Measurements from ENCODE around the gene SRXN1.

The SRXN1 gene

GRCh38 chr20:607476-607875 lies 45.5 kb downstream of the SRXN1 start:
- DNase-seq = no peak

GRCh38 chr20:605237-605636 lies 47.8 kb downstream of the SRXN1 start:
- H3K27ac ChIP-seq = no peak overlapping the region
- intact Hi-C loops (cut with DNase I; ENCODE audit: low total_unique reads) = no loop called here
- no peak overlapping the region for H3K4me3 ChIP-seq
- no peak for TF ChIP-seq CTCF (IDR thresholded peaks at IDR 0.05)
- peaks cover 0 to 5% (median 0%) of the 10 kb centered on the region in 4 donors for H3K4me1 ChIP-seq
- no peaks in the 10 kb centered on the region for H3K9me3 ChIP-seq
- peaks cover 0 to 30% of the 10 kb centered on the region in 2 donors for H3K27me3 ChIP-seq
- H3K36me3 ChIP-seq = no peaks in the 10 kb centered on the region
- no peak for DNase-seq

More at GRCh38 chr20:607476-607875, 45.5 kb downstream of the SRXN1 start:
- Histone ChIP-seq H3K4me3 (no peak overlapping the region), H3K27me3 (peaks cover 0 to 52% of the 10 kb centered on the region in 2 donors), H3K9me3 (no peaks in the 10 kb centered on the region), H3K27ac (no peak overlapping the region), H3K36me3 (no peaks in the 10 kb centered on the region), H3K4me1 (peaks cover 0 to 15% (median 0%) of the 10 kb centered on the region in 4 donors)
- intact Hi-C loops (cut with DNase I; ENCODE audit: low total_unique reads) = no loop called here
- TF ChIP-seq CTCF (IDR thresholded peaks at IDR 0.05) = no peak

GRCh38 chr20:603116-603640 lies 49.8 kb downstream of the SRXN1 start:
- no peaks in the 10 kb centered on the region for H3K4me1 ChIP-seq
- peaks cover 0 to 12% of the 10 kb centered on the region in 2 donors for H3K27me3 ChIP-seq
- H3K4me3 ChIP-seq = no peak overlapping the region
- TF ChIP-seq CTCF (IDR thresholded peaks at IDR 0.05) = no peak
- no peaks in the 10 kb centered on the region for H3K9me3 ChIP-seq
- no peak overlapping the region for H3K27ac ChIP-seq
- intact Hi-C loops (cut with DNase I; ENCODE audit: low total_unique reads) = no loop called here
- DNase-seq = no peak
- no peaks in the 10 kb centered on the region for H3K36me3 ChIP-seq

- no peak for TF ChIP-seq CTCF (IDR thresholded peaks at IDR 0.05)
- no peaks in the 10 kb centered on the region for H3K9me3 ChIP-seq
- intact Hi-C loops (cut with DNase I; ENCODE audit: low total_unique reads) = no loop called here
- peaks cover 0 to 7% of the 10 kb centered on the region in 2 donors for H3K27me3 ChIP-seq
- H3K36me3 ChIP-seq = no peaks in the 10 kb centered on the region
- H3K4me1 ChIP-seq = no peaks in the 10 kb centered on the region
- no peak overlapping the region for H3K27ac ChIP-seq
- DNase-seq = no peak
- no peak overlapping the region for H3K4me3 ChIP-seq
These were observed 50.7 kb downstream of the SRXN1 start for GRCh38 chr20:602111-602970.

GRCh38 chr20:600736-601135 lies 52.3 kb downstream of the SRXN1 start:
- no peak overlapping the region for H3K4me3 ChIP-seq
- H3K9me3 ChIP-seq = no peaks in the 10 kb centered on the region
- H3K27ac ChIP-seq = no peak overlapping the region
- DNase-seq = no peak
- no peak for TF ChIP-seq CTCF (IDR thresholded peaks at IDR 0.05)
- H3K36me3 ChIP-seq = no peaks in the 10 kb centered on the region
- peaks cover 0 to 8% of the 10 kb centered on the region in 2 donors for H3K27me3 ChIP-seq
- no peaks in the 10 kb centered on the region for H3K4me1 ChIP-seq
- intact Hi-C loops (cut with DNase I; ENCODE audit: low total_unique reads) = no loop called here

All from tibial artery (tissue), 4 donors.